Nephron progenitor cell (in vitro differentiated cells): ENCODE results near the gene CDH8.
"Not testable (repeated sequence)": the region's sequence is repeated elsewhere in the genome, so short reads cannot be mapped to it uniquely, and the experiment has no call there.

Experiments used
- DNase-seq: peaks from one replicate; pipeline ENCODE4 v3.0.0; 2021
- H3K27ac Mint-ChIP-seq: 2 replicates; pipeline ENCODE4 v1.8.0; 2021; ENCODE audit warnings: mild to moderate bottlenecking, moderate library complexity, mixed read lengths
- H3K27me3 Mint-ChIP-seq: 2 replicates; pipeline ENCODE4 v1.8.0; 2021; ENCODE audit warnings: mild to moderate bottlenecking, low read depth, mixed read lengths; ENCODE audit not compliant: poor library complexity
- H3K36me3 Mint-ChIP-seq: 2 replicates; pipeline ENCODE4 v1.8.0; 2021; ENCODE audit warnings: low read depth, mixed read lengths
- H3K4me1 Mint-ChIP-seq: 2 replicates; pipeline ENCODE4 v1.8.0; 2021; ENCODE audit warnings: mixed read lengths
- H3K4me3 Mint-ChIP-seq: 2 replicates; pipeline ENCODE4 v1.8.0; 2021; ENCODE audit warnings: mild to moderate bottlenecking, moderate library complexity, mixed read lengths
- H3K9me3 Mint-ChIP-seq: 2 replicates; pipeline ENCODE4 v1.8.0; 2021; ENCODE audit warnings: mild to moderate bottlenecking, moderate library complexity, mixed read lengths
- TF ChIP-seq, protein P1 (sequence below): fragments of 200-600 bp; sonication (generic); IDR thresholded peaks from 2 replicates; pipeline ENCODE4 v1.5.0; 2021; ENCODE audit warnings: antibody characterized with exemption

CDH8 gene

DNA sequence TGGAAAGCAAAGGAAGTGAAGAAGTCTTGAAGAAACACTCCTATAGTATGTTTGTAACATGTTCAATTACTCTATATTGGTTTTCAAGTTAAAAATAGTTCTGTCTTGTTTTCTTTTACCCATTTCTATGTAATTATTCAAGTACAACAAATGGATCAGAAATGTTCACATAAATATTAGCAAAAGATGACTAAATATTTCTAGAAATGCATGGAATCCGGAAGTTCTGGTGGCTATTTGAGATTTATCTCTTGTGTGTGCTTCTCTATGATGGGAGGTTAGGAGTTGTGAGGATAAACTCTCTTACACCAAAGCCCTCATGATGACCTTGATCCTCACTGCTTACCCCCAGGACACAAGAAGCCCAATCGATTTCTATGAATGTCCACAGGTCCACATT is 237.5 kb downstream of the CDH8 start:
- TF ChIP-seq, protein P1, sequence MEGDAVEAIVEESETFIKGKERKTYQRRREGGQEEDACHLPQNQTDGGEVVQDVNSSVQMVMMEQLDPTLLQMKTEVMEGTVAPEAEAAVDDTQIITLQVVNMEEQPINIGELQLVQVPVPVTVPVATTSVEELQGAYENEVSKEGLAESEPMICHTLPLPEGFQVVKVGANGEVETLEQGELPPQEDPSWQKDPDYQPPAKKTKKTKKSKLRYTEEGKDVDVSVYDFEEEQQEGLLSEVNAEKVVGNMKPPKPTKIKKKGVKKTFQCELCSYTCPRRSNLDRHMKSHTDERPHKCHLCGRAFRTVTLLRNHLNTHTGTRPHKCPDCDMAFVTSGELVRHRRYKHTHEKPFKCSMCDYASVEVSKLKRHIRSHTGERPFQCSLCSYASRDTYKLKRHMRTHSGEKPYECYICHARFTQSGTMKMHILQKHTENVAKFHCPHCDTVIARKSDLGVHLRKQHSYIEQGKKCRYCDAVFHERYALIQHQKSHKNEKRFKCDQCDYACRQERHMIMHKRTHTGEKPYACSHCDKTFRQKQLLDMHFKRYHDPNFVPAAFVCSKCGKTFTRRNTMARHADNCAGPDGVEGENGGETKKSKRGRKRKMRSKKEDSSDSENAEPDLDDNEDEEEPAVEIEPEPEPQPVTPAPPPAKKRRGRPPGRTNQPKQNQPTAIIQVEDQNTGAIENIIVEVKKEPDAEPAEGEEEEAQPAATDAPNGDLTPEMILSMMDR, result no peak
- H3K27me3 Mint-ChIP-seq, result no peaks in the 10 kb centered on the region
- peaks cover 16% of the 10 kb centered on the region for H3K9me3 Mint-ChIP-seq
- no peak overlapping the region for H3K27ac Mint-ChIP-seq
- no peak for DNase-seq
- peaks cover 15% of the 10 kb centered on the region for H3K36me3 Mint-ChIP-seq
- no peak overlapping the region for H3K4me3 Mint-ChIP-seq
- H3K4me1 Mint-ChIP-seq, result no peaks in the 10 kb centered on the region

DNA sequence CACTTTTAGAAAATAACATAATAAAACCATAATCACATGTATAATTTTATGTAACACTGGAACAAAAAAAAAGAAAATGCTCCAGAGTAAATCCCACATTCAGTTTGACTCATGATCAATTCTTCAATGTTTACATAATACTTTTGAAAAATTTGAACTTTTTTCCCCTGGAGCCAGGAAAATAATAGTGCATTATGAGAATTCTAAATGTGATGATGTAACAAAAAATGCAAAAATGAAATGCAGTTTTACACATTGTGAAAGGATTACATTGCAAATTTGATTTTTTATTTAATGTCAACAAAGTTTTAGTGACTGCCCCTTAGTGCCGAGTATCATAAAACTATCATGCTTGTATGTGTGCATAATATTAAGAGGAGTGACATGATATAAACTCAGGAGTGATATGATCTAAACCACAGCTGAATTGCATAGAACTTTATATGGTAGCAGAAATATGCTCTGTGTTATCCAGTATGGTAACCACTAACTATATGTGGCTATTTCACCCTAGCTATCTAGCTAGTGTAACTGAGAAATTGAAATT is 238.2 kb downstream of the CDH8 start:
- Mint-ChIP-seq H3K4me1 (no peaks in the 10 kb centered on the region), H3K27ac (no peak overlapping the region), H3K9me3 (peaks cover 12% of the 10 kb centered on the region), H3K36me3 (peaks cover 15% of the 10 kb centered on the region), H3K27me3 (no peaks in the 10 kb centered on the region), H3K4me3 (no peak overlapping the region)
- DNase-seq, result no peak
- TF ChIP-seq, protein P1, result no peak

DNA sequence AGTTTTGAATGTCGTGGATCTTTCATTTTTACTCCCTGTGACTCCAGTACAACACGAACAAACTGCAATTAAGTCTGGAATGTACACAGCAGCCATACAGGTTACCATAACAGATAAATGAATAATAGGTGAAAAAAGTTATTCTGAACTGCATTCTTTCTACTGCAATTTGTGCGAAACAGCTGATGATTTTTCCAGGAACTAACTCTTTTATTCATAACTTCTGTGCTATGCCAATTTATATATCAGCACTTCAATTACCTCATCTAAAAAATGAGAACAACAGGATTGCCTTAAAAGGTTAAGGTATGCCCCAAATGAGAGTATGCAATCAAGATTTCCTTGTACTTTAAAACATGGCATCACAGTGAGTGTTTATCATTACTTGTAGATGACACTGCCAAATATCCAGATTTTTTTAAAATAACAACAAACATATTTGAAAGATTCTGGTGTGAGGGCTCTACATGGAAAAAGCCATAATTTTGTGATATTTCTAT is 238.9 kb downstream of the CDH8 start:
- H3K36me3 Mint-ChIP-seq, result peaks cover 15% of the 10 kb centered on the region
- no peak overlapping the region for H3K27ac Mint-ChIP-seq
- H3K9me3 Mint-ChIP-seq, result peaks cover 12% of the 10 kb centered on the region
- DNase-seq, result no peak
- no peak overlapping the region for H3K4me3 Mint-ChIP-seq
- TF ChIP-seq, protein P1, result no peak
- H3K27me3 Mint-ChIP-seq, result no peaks in the 10 kb centered on the region
- no peaks in the 10 kb centered on the region for H3K4me1 Mint-ChIP-seq

DNA sequence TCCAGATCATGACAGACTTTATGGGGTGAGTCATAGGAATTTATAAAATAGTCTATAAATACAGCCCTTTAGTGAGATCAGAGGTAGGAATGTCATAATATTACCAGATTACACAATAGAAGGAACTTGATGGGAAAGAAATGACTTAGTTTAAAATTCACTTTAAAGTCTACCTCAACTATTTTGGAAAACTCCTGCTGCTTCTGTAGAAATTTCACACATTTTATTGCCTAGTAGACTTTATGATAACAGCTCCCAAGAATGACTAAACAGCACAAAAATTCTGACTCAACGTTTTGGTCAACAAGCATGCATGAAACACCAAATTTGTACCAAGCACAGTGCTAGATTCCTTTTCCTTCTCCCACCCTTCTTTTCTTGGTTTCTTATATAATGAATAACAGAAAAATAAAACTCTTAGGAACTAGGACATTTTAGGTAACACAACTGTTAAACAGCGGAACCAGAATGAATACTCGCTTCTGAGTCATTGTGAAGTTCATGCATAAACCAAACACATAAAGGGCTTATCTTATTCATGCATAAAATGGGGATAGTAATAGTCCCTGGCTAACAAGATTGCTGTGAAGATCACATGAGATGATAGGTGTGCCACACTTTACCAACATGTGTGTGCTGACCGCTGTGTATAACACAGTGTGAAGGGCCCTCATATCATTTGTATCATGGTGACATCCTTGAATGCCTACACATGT is 243.9 kb downstream of the CDH8 start:
- no peak for DNase-seq
- Mint-ChIP-seq H3K36me3 (peaks cover 10% of the 10 kb centered on the region), H3K27ac (no peak overlapping the region), H3K4me1 (no peaks in the 10 kb centered on the region), H3K4me3 (no peak overlapping the region), H3K9me3 (peaks cover 9% of the 10 kb centered on the region), H3K27me3 (no peaks in the 10 kb centered on the region)
- TF ChIP-seq, protein P1, result no peak

DNA sequence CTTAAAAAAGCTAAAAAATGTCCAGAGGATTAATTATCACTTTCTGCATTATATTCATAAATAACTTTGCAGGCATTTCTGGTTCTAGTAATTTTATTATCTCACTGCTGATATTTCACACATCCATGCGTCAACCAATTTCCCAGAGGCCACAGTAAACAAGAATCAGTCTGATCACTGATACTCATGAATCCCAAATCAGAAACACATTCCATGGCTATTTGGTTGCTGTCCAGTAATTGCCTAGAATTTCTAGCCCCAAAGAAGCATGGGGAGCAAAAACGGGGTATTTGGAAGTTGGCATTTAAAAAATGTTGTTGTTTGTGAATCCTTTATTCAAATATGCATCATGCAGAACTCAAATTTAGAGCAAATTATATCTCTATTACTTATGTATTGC is 244.8 kb downstream of the CDH8 start:
- Mint-ChIP-seq H3K36me3 (peaks cover 10% of the 10 kb centered on the region), H3K27me3 (no peaks in the 10 kb centered on the region), H3K4me1 (no peaks in the 10 kb centered on the region), H3K9me3 (peaks cover 9% of the 10 kb centered on the region), H3K4me3 (no peak overlapping the region), H3K27ac (no peak overlapping the region)
- TF ChIP-seq, protein P1, result no peak
- DNase-seq, result no peak

DNA sequence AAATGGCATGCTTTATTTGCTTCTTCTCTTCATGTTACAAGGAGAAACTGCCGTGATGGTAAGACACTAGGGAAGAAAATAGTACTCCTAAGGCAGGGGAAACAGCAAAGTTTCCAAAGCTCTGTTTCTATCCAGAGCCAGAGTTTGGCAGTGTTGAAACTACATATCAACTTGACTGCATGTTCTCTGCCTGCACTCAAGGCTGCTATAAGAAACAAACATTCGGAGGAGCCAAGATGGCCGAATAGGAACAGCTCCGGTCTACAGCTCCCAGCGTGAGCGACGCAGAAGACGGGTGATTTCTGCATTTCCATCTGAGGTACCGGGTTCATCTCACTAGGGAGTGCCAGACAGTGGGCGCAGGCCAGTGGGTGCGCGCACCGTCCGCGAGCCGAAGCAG is 254.4 kb downstream of the CDH8 start:
- H3K4me3 Mint-ChIP-seq, DNase-seq, H3K4me1 Mint-ChIP-seq, H3K36me3 Mint-ChIP-seq, H3K27ac Mint-ChIP-seq, H3K27me3 Mint-ChIP-seq: not testable (repeated sequence)
- peaks cover 13% of the 10 kb centered on the region for H3K9me3 Mint-ChIP-seq
